Epithelial cell of proximal tubule (primary cell): ENCODE results near the gene FSCN2. TPM values are rescaled to one million over a fixed set of nuclear protein-coding genes. Genes with fewer than 3 reads are reported as not detected.

Experiments used
- DNase-seq: peaks from one replicate; pipeline ENCODE4 v3.0.0-alpha.2; 2011; ENCODE audit warnings: low read depth
- H3K4me3 ChIP-seq: 2 replicates; pipeline ENCODE4 v1.5.1; 2011; ENCODE audit warnings: low read depth, mild to moderate bottlenecking, low read length
- total RNA-seq: library from RNA; depleted of rRNA; stranded (reverse); fragments of >200 nt; gene quantifications from 2 replicates; pipeline ENCODE4 v1.2.3, GENCODE V29; 2015
- TF ChIP-seq, protein P1 (sequence below): conservative IDR thresholded peaks from 2 replicates; pipeline ENCODE4 v1.5.1; 2012; ENCODE audit warnings: low read depth, mild to moderate bottlenecking, low read length

FSCN2 gene
- total RNA-seq, 1 donor from 2014 or later, result not detected

DNA sequence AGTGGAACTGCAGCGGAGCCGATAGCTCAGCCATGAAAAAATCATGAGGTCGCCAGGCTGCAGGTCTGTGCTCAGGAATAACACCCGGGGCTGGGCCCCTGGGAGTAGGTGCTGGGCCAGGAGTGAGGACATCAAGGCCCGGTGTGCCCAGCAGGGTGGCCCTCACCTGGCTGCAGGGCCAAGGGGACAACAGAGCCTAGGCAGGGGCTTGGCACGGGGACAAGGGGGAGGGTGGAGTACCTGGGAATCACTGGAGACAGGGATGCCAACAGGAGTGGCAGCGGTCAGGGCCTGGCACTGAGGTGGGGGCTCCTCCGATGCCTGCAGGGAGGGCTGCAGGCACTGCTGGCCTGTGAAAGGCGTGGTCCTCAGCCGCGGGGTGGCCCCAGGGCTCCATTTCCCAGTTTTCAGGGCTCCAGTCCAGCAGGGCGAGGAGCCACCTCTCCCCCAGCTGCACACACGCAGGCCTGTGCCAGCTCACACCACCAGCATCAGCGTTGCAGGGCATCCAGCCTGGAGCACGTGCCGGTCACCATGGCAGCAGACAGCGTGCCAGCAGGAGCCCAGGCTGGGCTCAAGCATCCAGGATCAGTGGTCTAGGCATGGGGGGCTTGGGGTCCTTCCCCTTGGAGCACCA, 4.7 kb upstream of the FSCN2 start:
- TF ChIP-seq, protein P1, sequence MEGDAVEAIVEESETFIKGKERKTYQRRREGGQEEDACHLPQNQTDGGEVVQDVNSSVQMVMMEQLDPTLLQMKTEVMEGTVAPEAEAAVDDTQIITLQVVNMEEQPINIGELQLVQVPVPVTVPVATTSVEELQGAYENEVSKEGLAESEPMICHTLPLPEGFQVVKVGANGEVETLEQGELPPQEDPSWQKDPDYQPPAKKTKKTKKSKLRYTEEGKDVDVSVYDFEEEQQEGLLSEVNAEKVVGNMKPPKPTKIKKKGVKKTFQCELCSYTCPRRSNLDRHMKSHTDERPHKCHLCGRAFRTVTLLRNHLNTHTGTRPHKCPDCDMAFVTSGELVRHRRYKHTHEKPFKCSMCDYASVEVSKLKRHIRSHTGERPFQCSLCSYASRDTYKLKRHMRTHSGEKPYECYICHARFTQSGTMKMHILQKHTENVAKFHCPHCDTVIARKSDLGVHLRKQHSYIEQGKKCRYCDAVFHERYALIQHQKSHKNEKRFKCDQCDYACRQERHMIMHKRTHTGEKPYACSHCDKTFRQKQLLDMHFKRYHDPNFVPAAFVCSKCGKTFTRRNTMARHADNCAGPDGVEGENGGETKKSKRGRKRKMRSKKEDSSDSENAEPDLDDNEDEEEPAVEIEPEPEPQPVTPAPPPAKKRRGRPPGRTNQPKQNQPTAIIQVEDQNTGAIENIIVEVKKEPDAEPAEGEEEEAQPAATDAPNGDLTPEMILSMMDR, result no peak
- DNase-seq, result no peak
- peak overlapping the region; percentile 26 for H3K4me3 ChIP-seq

DNA sequence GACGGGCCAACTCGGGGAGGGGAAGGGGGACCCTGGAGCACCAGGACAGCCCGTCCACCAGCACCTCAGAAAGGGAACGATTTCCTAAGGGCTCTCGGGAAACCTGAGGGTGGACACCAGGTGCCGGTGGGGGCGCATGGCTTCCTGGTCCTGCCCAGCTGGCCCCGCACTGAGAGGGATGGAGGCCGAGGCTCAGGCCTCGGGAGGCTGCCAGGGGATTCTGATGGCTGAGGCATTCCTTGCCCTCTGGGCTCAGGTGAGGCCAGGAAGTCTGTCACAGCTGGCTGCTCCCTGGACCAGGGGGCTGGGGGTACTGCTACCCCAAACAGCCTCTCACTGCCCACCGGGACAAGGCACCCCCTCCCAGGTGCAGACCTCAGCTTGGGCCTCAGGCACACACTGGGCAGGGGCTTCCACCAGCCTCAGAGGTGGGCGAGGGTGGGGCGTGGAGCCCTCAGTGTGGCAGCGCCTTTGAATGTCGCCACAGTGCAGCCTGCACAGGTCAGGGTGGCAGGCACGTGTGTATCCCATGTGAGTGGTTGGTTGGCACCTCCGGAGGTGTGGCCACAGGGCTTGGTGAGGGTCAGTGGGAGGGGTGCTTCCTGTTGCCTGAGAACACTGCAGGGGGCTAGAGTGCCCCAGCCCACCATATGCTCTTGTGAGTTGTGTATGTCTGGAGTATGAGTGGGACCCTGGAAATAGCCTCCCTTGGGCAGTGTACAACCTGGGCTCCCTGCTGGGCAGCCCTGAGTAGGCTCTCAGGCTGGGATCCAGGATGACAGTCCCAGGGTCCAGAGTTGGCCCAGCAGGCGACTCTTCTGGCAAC, 3.9 kb upstream of the FSCN2 start:
- TF ChIP-seq, protein P1, result no peak
- H3K4me3 ChIP-seq, result no peak overlapping the region
- no peak for DNase-seq

DNA sequence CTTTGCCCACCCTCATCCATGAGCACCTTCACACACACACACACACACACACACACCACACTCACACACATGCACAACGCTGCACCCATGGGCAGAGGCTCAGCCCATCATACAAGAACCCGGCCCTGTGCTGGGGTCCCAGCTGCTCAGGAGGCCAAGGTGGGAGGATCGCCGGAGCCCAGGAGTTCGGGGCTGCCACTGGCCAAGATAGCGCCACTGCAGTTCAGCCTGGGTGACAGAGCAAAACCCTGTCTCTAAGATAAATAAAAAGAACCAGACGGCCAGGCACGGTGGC, 3.4 kb upstream of the FSCN2 start:
- TF ChIP-seq, protein P1, result no peak
- DNase-seq, result no peak
- H3K4me3 ChIP-seq, result no peak overlapping the region

DNA sequence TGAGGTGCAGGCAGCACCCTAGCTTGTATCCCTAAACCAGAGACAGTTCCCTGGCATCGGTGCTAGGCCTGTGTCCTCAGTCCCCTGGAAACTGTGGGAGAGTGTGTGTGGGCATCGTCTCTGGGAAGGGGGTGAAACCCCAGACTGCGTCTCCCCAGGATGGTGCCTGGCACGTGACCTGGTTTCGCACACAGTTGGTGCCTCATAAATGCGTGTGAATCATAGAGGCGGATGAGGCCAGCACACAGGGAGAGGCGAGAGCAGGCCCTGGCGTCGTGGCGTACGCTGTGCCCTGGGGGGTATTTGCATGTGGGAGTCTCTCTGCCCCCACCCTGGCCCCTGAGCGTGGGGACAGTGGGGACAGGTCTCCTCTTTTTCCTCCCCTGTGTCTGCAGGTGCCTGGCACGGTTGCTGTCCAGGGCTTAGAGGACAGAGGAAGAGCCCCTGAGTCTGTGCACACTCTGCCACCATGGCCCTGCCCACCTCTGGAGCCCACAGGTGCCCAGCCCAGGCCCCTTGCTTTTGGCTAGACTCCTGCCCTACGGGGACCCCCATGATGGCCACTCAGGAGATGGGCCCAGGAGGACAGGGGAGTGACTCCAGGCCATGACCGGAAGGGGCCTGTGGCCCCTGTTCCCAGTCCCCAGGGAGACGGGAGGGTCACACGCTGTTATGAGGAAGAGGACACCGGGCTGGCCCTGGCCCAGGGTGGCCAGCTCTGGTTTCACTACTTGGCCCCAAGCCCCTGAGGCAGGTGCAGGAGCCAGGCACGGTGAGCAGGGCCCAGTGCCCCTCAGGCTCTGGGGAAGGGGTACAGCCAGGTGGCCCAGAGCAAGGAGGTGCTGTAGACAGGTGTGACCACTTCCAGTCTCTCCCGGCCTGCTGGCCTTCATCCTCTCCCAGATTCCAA, 1.3 kb upstream of the FSCN2 start:
- TF ChIP-seq, protein P1, result no peak
- no peak overlapping the region for H3K4me3 ChIP-seq
- DNase-seq, result no peak

DNA sequence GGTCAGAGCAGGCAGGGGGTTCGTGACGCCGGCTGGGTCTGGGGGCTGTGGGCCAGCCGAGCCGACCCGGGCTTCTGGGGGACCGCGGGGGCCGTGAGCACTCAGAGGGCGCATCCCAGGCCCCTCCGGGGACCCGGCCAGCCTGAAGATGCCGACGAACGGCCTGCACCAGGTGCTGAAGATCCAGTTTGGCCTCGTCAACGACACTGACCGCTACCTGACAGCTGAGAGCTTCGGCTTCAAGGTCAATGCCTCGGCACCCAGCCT, 140 bp downstream of the FSCN2 start:
- DNase-seq, result no peak
- TF ChIP-seq, protein P1, result no peak
- H3K4me3 ChIP-seq, result no peak overlapping the region

DNA sequence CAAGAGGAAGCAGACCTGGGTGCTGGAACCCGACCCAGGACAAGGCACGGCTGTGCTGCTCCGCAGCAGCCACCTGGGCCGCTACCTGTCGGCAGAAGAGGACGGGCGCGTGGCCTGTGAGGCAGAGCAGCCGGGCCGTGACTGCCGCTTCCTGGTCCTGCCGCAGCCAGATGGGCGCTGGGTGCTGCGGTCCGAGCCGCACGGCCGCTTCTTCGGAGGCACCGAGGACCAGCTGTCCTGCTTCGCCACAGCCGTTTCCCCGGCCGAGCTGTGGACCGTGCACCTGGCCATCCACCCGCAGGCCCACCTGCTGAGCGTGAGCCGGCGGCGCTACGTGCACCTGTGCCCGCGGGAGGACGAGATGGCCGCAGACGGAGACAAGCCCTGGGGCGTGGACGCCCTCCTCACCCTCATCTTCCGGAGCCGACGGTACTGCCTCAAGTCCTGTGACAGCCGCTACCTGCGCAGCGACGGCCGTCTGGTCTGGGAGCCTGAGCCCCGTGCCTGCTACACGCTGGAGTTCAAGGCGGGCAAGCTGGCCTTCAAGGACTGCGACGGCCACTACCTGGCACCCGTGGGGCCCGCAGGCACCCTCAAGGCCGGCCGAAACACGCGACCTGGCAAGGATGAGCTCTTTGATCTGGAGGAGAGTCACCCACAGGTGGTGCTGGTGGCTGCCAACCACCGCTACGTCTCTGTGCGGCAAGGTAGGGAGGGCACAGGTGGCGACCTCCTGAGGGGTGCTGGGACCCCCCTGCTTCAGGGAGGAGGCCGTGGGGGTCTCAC, 667 bp downstream of the FSCN2 start:
- DNase-seq, result no peak
- H3K4me3 ChIP-seq, result no peak overlapping the region
- TF ChIP-seq, protein P1, result no peak
